GM18873 (cell line): ENCODE measurements around the gene TMPRSS4.

Experiments
- ATAC-seq: cut with Tn5 transposase; IDR thresholded peaks from one replicate; pipeline ENCODE4 v1.9.1; 2021; ENCODE audit warnings: mild to moderate bottlenecking, moderate library complexity, moderate number of reproducible peaks; ENCODE audit not compliant: unreplicated experiment, low FRiP score

TMPRSS4 gene, protein sequence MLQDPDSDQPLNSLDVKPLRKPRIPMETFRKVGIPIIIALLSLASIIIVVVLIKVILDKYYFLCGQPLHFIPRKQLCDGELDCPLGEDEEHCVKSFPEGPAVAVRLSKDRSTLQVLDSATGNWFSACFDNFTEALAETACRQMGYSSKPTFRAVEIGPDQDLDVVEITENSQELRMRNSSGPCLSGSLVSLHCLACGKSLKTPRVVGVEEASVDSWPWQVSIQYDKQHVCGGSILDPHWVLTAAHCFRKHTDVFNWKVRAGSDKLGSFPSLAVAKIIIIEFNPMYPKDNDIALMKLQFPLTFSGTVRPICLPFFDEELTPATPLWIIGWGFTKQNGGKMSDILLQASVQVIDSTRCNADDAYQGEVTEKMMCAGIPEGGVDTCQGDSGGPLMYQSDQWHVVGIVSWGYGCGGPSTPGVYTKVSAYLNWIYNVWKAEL

GRCh38 chr11:118076754-118077281 lies at the start of gene TMPRSS4:
TMPRSS4 (plus strand) TSS chr11:118077078; CDS start chr11:118077303, 225 bp downstream.
- ATAC-seq, result no peak

- no peak for ATAC-seq
Observed at GRCh38 chr11:118027694-118028093, 49.2 kb upstream of the TMPRSS4 start.

DNA sequence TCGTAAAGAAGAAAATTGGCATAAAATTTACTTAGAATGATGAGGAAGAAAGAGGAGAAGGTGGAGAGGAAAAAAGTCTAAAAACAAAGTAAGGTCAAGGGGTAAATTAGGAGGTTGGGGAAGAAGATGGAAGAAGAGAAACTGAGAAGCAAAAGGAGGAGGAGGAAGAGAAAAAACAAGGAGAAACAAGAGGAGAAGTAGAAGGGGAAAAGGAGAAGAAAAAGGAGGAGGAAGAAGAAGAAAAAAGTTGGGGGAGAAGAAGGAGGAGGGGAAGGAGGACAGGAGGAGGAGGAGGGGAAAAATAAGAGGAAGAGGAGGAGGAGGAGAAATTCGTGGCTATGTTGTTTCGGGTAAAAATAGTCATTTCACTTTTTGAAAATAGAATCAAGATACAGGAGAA lies 48.3 kb upstream of the TMPRSS4 start:
- no peak for ATAC-seq

DNA sequence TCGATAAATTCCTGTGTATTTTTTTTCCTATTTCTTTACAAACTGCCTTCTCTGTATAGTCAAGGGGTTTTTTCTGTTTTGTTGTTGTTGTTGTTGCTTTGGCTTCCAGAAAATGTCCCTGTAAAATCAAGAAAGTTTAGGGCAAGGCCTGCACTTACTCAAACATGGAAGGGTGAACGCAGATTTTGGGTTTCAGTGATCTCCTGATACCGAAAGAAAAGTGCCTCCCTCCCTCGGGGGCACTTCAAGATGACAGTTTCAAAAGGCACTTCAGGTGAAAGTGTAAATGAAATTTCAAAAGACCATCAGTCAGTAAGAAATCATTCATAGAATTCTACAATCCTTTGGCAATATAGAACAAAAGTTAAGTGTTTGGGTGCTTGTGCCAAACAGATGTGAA lies 43.4 kb upstream of the TMPRSS4 start:
- ATAC-seq, result no peak

DNA sequence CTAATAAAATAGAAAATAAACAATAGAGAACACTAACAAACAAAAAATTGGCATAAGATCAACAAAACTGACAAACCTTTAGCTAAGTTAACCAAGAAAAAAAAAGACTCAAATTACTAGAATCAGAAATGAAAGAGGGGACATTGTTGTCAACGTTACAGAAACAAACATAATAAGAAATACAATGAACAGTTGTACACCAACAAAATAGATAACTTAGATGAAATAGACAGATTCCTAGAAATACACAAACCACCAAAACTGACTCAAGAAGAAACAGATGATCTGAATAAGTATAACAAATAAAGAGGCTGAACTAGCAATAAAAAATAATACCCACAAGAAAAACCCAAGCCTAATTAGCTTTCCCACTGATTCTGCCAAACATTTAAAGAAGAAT lies 34.7 kb upstream of the TMPRSS4 start:
- ATAC-seq, result no peak

GRCh38 chr11:118042796-118043195 lies 34.1 kb upstream of the TMPRSS4 start:
- ATAC-seq, result no peak

GRCh38 chr11:118045191-118045590 lies 31.7 kb upstream of the TMPRSS4 start:
- no peak for ATAC-seq

DNA sequence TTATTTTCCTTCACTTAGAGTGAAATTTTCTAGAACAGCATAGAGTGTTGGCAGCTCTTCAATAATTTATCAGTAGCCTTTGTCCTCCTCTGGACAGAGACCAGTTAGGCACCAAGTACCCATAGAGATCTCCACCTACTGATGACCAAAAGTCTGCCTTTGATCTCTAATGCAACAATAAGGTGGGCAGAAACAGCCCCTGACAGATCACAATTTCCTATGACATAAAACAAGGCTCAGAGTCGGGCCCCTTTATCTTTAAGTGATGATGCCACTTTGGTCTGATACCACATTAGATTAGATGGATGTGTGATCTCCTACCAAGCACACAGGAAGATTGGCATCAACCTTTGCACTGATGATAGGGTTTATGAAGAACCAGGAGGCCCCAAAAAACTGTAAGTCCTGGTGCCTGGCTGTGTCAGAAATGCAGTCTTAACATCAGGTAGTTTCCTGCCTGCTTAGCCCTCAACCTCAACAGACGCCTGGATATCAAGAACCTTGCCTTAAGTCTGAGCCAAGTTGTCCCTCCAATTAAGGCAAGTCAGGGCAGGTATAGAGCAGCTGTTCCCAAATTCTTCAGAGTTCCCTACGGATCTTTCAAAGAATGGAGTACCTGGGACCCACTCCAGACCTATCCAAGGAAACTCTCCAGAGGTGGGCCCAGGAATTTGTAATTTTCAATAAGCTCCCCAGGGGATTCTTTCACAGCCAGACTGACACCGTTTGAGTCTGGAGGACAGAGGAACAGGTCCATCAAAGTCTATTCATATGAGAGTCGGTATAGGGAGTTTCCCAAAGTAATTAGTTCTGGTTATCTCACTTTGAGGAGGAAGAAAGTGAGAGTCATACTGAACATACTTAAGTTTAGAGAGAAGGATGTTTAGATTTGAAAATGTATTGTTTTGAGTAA lies 30.6 kb upstream of the TMPRSS4 start:
- ATAC-seq, result no peak

GRCh38 chr11:118046964-118047700 lies 29.7 kb upstream of the TMPRSS4 start:
- ATAC-seq, result no peak

- no peak for ATAC-seq
Observed at GRCh38 chr11:118047749-118048148, 29.1 kb upstream of the TMPRSS4 start.

DNA sequence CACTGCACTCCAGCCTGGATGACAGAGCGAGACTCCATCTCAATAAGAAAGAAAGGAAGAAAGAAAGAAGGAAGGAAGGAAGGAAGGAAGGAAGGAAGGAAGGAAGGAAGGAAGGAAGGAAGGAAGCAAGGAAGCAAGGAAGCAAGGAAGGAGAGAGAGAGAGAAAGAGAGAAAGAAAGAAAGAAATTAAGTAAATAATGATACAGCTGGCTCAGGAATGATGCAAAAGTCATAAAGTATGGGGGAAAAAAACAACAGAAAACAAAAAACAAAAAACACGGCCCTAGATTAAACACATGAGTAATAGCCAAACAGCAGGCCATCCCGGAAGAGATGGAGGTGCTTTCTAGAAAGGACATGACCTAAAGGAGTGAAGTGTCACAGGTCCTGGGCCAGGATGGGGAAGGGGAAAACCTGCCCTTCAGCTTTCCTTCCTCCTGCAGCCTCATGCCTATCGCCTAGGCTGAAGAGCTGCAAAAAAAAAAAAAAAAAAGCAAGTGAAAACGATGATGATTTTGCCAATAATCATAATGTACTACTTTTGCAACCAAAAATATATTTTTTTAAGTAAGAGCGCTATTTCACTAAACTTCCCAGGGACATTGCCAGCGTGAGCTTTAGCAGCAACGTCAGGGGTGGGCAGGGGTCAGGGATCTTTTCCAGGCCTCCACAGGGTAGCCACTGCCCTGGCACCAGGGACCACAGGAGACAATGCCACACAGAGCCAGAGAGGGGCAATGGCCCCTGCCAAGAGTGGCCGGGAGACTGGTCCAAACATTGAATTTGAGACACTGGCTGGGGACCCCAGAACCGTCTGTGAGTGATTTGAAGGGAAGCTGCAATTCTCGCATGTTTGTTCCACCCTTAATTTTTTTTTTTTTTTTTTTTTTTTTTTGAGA lies 28.2 kb upstream of the TMPRSS4 start:
- no peak for ATAC-seq

DNA sequence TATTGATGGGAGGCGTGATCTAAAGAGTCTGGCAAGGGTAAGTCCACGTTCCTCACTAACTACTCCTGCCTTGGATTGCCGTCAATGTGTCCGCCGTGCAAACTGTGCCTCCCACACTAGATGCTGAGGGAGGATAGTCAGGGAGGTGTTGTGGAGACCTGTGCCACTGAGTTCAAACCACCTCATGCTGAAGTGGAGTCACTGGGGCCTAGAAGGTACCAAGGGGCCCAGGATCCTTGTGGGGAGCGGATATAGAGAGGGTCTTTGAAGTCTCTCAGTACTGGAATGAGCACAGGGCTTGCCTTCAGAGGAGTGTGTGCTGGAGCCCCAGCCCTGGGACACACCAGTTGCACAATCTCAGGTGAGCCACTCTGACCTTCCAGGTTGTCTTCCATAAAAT lies 27.1 kb upstream of the TMPRSS4 start:
- ATAC-seq, result no peak

- ATAC-seq, result no peak
Observed at GRCh38 chr11:118050208-118050891, 26.5 kb upstream of the TMPRSS4 start.

DNA sequence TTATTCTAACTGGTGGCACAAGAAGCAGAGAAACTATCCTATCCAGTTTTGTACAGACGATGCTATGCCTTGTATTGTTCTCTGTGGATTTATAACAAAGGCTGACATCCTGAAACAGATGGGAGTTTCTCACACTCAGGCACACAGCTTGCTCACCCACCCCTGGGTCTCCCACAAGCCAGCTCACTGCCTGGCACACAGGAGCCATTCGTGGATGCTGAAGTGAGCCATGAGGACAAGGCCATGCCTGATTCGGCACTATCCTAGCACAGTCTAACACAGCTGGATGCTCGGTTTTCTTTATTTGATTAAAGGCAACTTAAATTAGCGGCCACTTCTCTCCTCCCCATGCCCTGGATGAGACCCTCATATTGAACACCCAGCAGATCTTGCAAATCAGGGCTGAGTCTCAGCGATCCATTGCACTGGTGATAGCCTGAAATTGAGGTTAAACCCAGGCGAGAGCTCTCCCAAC lies 25.7 kb upstream of the TMPRSS4 start:
- no peak for ATAC-seq

GRCh38 chr11:118051611-118052461 lies 25.0 kb upstream of the TMPRSS4 start:
- no peak for ATAC-seq

DNA sequence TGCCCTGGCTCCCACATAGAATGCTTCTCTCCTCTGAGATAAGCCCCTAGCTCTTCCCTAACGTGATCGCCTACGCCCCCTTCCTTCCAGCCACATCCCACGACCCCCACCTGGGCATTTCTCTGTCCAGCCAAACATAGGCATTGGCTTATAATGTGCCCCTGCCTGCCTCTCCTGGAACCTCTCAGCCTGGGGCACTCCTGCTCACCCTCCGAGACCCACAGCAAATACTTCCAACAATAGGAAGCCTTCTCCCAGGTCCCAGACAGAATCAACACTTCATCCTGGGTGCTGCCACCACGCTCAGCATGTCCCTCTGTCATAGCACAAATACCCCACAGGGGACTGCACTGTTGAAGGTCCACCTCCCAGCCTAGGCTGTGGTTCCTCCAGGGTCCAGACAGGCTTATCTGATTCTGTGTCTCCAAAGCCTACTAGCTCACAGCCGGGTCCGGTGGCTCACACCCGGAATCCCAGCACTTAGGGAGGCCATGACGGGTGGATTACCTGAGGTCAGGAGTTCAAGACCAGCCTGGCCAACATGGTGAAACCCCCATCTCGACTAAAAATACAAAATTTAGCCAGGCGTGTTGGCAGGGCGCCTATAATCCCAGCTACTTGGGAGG lies 24.2 kb upstream of the TMPRSS4 start:
- no peak for ATAC-seq
